Measurements from ENCODE around the gene TRIM69.
"Not testable (repeated sequence)": the region's sequence is repeated elsewhere in the genome, so short reads cannot be mapped to it uniquely, and the experiment has no call there.

Gene TRIM69, protein sequence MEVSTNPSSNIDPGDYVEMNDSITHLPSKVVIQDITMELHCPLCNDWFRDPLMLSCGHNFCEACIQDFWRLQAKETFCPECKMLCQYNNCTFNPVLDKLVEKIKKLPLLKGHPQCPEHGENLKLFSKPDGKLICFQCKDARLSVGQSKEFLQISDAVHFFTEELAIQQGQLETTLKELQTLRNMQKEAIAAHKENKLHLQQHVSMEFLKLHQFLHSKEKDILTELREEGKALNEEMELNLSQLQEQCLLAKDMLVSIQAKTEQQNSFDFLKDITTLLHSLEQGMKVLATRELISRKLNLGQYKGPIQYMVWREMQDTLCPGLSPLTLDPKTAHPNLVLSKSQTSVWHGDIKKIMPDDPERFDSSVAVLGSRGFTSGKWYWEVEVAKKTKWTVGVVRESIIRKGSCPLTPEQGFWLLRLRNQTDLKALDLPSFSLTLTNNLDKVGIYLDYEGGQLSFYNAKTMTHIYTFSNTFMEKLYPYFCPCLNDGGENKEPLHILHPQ

GRCh38 chr15:44736181-44736765, at the start of gene TRIM69:
TSS of gene TRIM69 (plus strand) at chr15:44736528. CDS start at chr15:44736705, 177 bp downstream.
- peak in 1 of 6 experiments; percentile 17 for DNase-seq

DNA sequence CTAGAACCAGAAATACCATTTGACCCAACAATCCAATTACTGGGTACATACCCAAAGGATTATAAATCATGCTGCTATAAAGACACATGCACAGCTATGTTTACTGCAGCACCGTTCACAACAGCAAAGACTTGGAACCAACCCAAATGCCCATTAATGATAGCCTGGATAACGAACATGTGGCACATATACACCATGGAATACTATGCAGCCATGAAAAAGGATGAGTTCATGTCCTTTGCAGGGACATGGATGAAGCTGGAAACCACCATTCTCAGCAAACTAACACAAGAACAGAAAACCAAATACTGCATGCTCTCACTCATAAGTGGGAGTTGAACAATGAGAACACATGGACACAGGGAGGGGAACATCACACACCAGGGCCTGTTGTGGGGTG, 47.0 kb upstream of the TRIM69 start:
- DNase-seq = not testable (repeated sequence)

DNA sequence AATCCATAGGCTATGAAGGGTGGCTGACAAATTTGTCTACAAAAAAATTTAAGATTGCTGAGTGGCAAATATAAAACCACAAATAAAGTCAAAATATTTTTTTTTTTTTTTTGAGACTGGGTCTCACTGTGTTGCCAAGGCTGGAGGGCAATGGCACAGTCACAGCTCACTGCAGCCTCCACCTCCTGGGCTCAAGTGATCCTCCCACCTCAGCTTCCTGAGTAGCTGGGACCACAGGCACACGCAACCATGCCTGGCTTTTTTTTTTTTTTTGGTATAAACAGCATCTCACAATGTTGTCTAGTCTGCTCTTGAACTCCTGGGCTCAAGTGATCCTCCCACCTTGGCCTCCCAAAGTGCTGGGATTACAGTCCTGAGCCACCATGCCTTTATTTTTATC, 46.1 kb upstream of the TRIM69 start:
- DNase-seq = peak in 2 of 6 experiments; percentile 16 to 27

DNA sequence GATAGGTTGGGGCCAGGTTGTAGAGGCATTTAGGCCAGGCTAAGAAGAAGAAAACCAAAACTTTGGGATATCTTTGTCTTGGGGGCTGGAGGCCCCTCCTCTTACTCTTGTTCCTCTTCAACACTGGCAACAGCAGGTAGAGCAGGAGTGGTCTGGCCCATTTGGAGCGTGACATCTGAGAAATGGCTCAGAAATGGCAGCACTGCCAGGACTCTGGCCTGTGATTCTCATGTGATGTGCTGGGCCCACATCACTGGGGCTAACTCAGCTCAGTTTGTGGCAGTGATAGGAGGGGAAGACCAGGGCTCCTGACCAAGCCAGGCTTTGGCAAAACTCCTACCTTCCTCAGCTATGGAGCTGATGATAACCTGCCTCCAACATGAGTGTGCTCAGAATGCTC, 43.7 kb upstream of the TRIM69 start:
- DNase-seq = no peak

DNA sequence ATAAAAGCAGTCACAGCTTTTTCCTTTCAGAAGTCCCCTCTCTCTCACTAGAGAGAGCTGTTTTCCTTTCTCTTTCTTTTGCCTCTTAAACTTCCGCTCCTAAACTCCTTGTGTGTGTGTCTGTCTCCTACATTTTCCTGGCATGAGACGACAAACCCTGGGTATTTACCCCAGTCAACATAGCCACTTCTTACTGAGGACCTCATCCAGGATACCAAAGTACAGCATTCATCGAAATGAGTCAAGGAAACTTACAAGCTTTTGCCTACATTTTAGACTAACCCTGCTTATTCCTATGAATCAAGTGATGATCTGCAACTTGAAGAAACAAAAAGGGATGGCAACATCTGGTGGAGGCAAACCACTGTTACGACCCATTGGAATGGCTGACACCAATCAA, 41.9 kb upstream of the TRIM69 start:
- DNase-seq = no peak

DNA sequence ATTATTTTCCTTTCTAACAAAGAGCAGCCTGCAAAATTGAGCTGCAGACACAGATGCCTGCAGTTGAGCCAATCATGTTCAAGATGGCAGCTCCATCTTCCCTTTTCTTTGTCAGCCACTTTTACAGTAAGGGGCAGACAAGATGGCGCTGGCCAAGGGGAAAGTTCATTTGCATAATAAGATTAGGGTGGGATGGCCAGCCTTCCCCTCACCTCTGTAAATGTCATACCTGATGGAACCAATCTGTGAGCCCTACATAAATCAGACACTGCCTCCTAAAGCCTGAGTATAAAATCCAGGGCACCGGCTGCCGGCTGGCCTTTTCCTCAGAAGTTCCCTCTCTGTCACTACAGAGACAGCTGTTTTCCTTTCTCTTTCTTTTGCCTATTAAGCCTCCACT, 41.0 kb upstream of the TRIM69 start:
- no peak for DNase-seq

DNA sequence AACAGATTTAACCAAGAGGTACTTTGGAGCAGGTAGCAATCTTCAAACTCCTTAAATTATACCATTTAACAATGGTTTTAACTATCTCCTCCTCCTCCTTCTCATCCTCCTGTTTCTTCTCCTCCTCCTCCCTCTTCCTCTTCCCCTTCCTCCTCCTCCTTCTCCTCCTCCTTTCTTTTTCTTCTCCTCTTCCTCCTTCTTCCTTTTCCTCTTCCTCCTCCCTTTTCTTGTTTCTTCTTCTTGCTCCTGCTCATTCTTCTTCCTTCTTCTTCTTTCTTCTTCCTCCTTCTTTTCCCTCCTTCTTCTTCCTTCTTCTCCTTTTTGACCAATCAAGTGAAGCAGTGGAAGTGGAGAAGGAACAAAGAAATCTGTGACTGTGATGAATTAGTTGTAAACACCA, 39.3 kb upstream of the TRIM69 start:
- DNase-seq = no peak

DNA sequence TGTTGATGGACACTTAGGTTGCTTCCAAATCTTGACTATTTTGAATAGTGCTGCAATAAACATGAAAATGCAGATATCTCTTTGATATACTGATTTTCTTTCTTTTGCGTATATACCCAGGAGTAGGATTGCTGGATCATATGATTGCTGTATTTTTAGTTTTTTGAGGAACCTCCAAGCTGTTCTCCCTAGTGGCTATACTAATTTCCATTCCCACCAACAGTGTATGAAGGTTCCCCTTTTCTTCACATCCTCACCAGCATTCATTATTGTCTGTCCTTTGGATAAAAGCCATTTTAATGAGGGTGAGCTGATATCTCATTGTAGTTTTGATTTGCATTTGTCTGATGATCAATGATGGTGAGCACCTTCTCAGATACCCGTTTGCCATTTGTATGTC, 37.7 kb upstream of the TRIM69 start:
- no peak for DNase-seq

GRCh38 chr15:44700676-44701075, 35.7 kb upstream of the TRIM69 start:
- DNase-seq = not testable (repeated sequence)

GRCh38 chr15:44705986-44706385, 30.3 kb upstream of the TRIM69 start:
- no peak for DNase-seq

- no peak for DNase-seq
These were observed 29.9 kb upstream of the TRIM69 start for GRCh38 chr15:44706401-44706800.

- no peak for DNase-seq
These were observed 29.2 kb upstream of the TRIM69 start for GRCh38 chr15:44706946-44707636.

GRCh38 chr15:44710236-44711095, 25.9 kb upstream of the TRIM69 start:
- peak; percentile 8 to 79 (median 45) for DNase-seq

DNA sequence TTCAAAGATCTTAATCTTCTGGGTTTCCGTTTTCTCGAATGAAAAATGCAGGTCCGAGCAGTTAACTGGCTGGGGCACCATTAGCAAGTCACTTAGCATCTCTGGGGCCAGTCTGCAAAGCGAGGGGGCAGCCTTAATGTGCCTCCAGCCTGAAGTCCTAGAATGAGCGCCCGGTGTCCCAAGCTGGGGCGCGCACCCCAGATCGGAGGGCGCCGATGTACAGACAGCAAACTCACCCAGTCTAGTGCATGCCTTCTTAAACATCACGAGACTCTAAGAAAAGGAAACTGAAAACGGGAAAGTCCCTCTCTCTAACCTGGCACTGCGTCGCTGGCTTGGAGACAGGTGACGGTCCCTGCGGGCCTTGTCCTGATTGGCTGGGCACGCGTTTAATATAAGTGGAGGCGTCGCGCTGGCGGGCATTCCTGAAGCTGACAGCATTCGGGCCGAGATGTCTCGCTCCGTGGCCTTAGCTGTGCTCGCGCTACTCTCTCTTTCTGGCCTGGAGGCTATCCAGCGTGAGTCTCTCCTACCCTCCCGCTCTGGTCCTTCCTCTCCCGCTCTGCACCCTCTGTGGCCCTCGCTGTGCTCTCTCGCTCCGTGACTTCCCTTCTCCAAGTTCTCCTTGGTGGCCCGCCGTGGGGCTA, 25.1 kb upstream of the TRIM69 start, which contains the start of the genes B2M and PATL2:
Gene B2M (plus strand): TSS at position 422 of the 647 bp plus-strand sequence. CDS start 30 bp downstream, at position 452.
Gene PATL2 (minus strand): TSS at position 228 of the 647 bp plus-strand sequence. CDS start 34,833 bp downstream, outside the sequence.
- peak; percentile 94 to 97 (median 97) for DNase-seq

DNA sequence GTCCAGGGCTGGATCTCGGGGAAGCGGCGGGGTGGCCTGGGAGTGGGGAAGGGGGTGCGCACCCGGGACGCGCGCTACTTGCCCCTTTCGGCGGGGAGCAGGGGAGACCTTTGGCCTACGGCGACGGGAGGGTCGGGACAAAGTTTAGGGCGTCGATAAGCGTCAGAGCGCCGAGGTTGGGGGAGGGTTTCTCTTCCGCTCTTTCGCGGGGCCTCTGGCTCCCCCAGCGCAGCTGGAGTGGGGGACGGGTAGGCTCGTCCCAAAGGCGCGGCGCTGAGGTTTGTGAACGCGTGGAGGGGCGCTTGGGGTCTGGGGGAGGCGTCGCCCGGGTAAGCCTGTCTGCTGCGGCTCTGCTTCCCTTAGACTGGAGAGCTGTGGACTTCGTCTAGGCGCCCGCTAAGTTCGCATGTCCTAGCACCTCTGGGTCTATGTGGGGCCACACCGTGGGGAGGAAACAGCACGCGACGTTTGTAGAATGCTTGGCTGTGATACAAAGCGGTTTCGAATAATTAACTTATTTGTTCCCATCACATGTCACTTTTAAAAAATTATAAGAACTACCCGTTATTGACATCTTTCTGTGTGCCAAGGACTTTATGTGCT, 24.5 kb upstream of the TRIM69 start:
- DNase-seq = peak; percentile 58 to 89 (median 72)

- peak; percentile 57 to 82 (median 72) for DNase-seq
These were observed 23.9 kb upstream of the TRIM69 start for GRCh38 chr15:44712346-44713005.

- DNase-seq = peak in 2 of 6 experiments; percentile 42 to 50
These were observed 23.0 kb upstream of the TRIM69 start for GRCh38 chr15:44713006-44713966.

GRCh38 chr15:44715142-44715796, 21.1 kb upstream of the TRIM69 start:
- DNase-seq = peak in 2 of 6 experiments; percentile 14 to 26

DNA sequence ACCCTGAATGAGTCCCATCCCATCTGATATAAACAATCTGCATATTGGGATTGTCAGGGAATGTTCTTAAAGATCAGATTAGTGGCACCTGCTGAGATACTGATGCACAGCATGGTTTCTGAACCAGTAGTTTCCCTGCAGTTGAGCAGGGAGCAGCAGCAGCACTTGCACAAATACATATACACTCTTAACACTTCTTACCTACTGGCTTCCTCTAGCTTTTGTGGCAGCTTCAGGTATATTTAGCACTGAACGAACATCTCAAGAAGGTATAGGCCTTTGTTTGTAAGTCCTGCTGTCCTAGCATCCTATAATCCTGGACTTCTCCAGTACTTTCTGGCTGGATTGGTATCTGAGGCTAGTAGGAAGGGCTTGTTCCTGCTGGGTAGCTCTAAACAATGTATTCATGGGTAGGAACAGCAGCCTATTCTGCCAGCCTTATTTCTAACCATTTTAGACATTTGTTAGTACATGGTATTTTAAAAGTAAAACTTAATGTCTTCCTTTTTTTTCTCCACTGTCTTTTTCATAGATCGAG, 20.5 kb upstream of the TRIM69 start:
- DNase-seq = no peak
